ENCODE data around the gene WDR35. TPM values are rescaled to one million over a fixed set of nuclear protein-coding genes. Genes with fewer than 3 reads are reported as not detected.

WDR35 gene
- total and polyA plus RNA-seq, 10 of the 15 experiments (the other 5 are each of a cell fraction or from before 2014, with no cell fraction given), result 3.0 to 9.3 (median 6.3) TPM

DNA sequence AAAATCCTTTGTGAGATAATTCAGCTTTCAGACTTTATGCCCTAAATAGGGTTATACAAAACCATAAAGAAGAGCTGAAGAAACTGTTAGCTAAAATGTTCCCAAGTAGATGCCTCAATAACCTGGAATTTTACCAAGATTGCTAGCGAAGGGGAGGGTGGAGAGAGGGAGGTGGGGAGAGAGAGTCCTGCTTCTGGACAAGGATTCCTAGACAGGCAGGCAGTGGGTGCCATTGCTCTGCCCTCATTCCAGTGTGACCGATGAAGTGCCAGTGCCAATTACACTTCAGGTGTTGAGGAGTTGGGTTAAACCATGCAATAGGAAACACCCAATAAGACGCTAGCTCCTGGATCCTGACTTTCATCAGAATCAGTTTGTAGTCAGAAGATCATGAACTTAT lies 43.4 kb upstream of the WDR35 start:
- WGBS (ENCODE audit: insufficient coverage, insufficient replicate concordance, low lambda C conversion rate, missing lambda C conversion rate), result 94% methylated on average over 3 of the region's 3 CpGs
- no peak overlapping the region for H3K9ac ChIP-seq (ENCODE audit: control insufficient read depth, insufficient read depth, low read length)
- H3K9me3 ChIP-seq (replicated peaks; ENCODE audit: control insufficient read depth, insufficient read depth, low read length), result no peaks in the 10 kb centered on the region; the same call in 2 of the 3 replicates
- no peaks in the 10 kb centered on the region; the same call in 1 of the 2 replicates for H3K79me2 ChIP-seq (ENCODE audit: control insufficient read depth, insufficient read depth, low read length)
- POLR2A ChIA-PET, result interaction anchor here (1.4 kb wide), 2 partner anchors 10 to 18 kb away, joined by 3 to 4 read pairs; partner anchors contain the start of gene LAPTM4A
- BruUV-seq (replicated peaks), result no TSS peak
- ATAC-seq (no peak), DNase-seq (ENCODE audit: low read depth, low spot score) (no peak), FAIRE-seq (no peak)
- H4K20me1 ChIP-seq (ENCODE audit: control insufficient read depth, insufficient read depth), result no peaks in the 10 kb centered on the region
- no peak overlapping the region for H3K4me3 ChIP-seq
- SMC1A ChIA-PET (ENCODE audit: uncharacterized antibody, unreplicated experiment), result interaction anchor here (1.2 to 2.0 kb wide), 3 partner anchors 11 to 18 kb away, joined by 6 to 9 read pairs (median 7); partner anchors contain the start of gene LAPTM4A
- TF ChIP-seq ZNF274 (IDR thresholded peaks at IDR 0.05; ENCODE audit: insufficient read depth, insufficient read length) (no peak), ZZZ3 (IDR thresholded peaks at IDR 0.05; ENCODE audit: control insufficient read depth, insufficient read length, low read depth) (no peak), MYB (IDR thresholded peaks at IDR 0.05; ENCODE audit: borderline replicate concordance, low read depth, low read length) (no peak), BRCA1 (IDR thresholded peaks at IDR 0.05; ENCODE audit: low read depth, low read length) (no peak), SIX5 (IDR thresholded peaks at IDR 0.05; ENCODE audit: low read depth, low read length, severe bottlenecking) (no peak), TCF7 (IDR thresholded peaks at IDR 0.05; ENCODE audit: borderline replicate concordance) (no peak), SUPT20H (IDR thresholded peaks at IDR 0.05; ENCODE audit: borderline replicate concordance, control insufficient read depth, low read depth, low read length) (no peak), CBX5 (IDR thresholded peaks at IDR 0.05; ENCODE audit: low read depth) (no peak), CHD2 (IDR thresholded peaks at IDR 0.05; ENCODE audit: borderline replicate concordance, low read depth, low read length) (no peak), CHD1 (IDR thresholded peaks at IDR 0.05; ENCODE audit: low read depth, low read length) (no peak), RAD21 (IDR thresholded peaks at IDR 0.05; ENCODE audit: insufficient read depth, low read depth, low read length) (no peak), MTA3 (IDR thresholded peaks at IDR 0.05; ENCODE audit: borderline replicate concordance, low read length) (no peak), CHD4 (IDR thresholded peaks at IDR 0.05) (no peak), EGR1 (IDR thresholded peaks at IDR 0.05; ENCODE audit: borderline replicate concordance in 1 of 2, low read depth in 2 of 2, low read length in 2 of 2) (no peak), ZNF384 (IDR thresholded peaks at IDR 0.05; ENCODE audit: borderline replicate concordance, low read depth, low read length) (no peak), ZNF217 (IDR thresholded peaks at IDR 0.05) (no peak), PAX5 (IDR thresholded peaks at IDR 0.05; ENCODE audit: borderline replicate concordance, low read depth, low read length) (no peak)
- TF ChIP-seq, protein P1, sequence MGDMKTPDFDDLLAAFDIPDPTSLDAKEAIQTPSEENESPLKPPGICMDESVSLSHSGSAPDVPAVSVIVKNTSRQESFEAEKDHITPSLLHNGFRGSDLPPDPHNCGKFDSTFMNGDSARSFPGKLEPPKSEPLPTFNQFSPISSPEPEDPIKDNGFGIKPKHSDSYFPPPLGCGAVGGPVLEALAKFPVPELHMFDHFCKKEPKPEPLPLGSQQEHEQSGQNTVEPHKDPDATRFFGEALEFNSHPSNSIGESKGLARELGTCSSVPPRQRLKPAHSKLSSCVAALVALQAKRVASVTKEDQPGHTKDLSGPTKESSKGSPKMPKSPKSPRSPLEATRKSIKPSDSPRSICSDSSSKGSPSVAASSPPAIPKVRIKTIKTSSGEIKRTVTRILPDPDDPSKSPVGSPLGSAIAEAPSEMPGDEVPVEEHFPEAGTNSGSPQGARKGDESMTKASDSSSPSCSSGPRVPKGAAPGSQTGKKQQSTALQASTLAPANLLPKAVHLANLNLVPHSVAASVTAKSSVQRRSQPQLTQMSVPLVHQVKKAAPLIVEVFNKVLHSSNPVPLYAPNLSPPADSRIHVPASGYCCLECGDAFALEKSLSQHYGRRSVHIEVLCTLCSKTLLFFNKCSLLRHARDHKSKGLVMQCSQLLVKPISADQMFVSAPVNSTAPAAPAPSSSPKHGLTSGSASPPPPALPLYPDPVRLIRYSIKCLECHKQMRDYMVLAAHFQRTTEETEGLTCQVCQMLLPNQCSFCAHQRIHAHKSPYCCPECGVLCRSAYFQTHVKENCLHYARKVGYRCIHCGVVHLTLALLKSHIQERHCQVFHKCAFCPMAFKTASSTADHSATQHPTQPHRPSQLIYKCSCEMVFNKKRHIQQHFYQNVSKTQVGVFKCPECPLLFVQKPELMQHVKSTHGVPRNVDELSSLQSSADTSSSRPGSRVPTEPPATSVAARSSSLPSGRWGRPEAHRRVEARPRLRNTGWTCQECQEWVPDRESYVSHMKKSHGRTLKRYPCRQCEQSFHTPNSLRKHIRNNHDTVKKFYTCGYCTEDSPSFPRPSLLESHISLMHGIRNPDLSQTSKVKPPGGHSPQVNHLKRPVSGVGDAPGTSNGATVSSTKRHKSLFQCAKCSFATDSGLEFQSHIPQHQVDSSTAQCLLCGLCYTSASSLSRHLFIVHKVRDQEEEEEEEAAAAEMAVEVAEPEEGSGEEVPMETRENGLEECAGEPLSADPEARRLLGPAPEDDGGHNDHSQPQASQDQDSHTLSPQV (IDR thresholded peaks at IDR 0.05), result no peak
- H3K27ac ChIP-seq (ENCODE audit: control insufficient read depth, insufficient read depth), result no peak overlapping the region
- H3K4me2 ChIP-seq (ENCODE audit: control insufficient read depth, insufficient read depth), result no peak overlapping the region
- no peaks in the 10 kb centered on the region for H3K27me3 ChIP-seq (replicated peaks in 1 of 2; ENCODE audit: control insufficient read depth in 2 of 2, insufficient read depth in 2 of 2, low read length in 1 of 2)
- CTCF ChIA-PET, result interaction anchor here (1.1 to 1.5 kb wide), 2 partner anchors 10 to 16 kb away, joined by 3 to 5 read pairs; no protein-coding TSS in a partner anchor
- H3K36me3 ChIP-seq (ENCODE audit: control insufficient read depth in 2 of 2, insufficient read depth in 2 of 2, low read length in 1 of 2), result peaks cover 15 to 22% of the 10 kb centered on the region in 2 experiments
- H3K4me1 ChIP-seq (ENCODE audit: control insufficient read depth, insufficient read depth, low read length), result peaks cover 3% of the 10 kb centered on the region; the same call in 1 of the 2 replicates
- no peak overlapping the region for H2AFZ ChIP-seq (ENCODE audit: control insufficient read depth, low read depth, low read length)
- in situ Hi-C loops (cut with MboI) (no loop called here), intact Hi-C loops (cut with micrococcal nuclease; ENCODE audit: unreplicated experiment) (no loop called here)
- RAD21 ChIA-PET (ENCODE audit: unreplicated experiment), result interaction anchor here (3.0 kb wide), 1 partner anchor 16 kb away, joined by 12 read pairs; no protein-coding TSS in a partner anchor

All from GM12878 (cell line).